OCI-LY3 (cell line): Measurements from ENCODE around the gene NKTR.

Experiments used
- H2AFZ ChIP-seq: fragments of 200-600, 300-600 bp; shearing (Covaris generic); 2 replicates; pipeline ENCODE4 v1.6.0; 2014; ENCODE audit warnings: antibody characterized with exemption, low read depth, low read length
- H3K27ac ChIP-seq: fragments of 200-600, 300-600 bp; sonication (generic); 2 replicates; pipeline ENCODE4 v1.5.1; 2014; ENCODE audit warnings: mild to moderate bottlenecking, low read length, moderate library complexity, mixed read lengths
- H3K27me3 ChIP-seq: fragments of 200-600, 300-600 bp; sonication (generic); 2 replicates; pipeline ENCODE4 v1.6.1; 2014; ENCODE audit warnings: low read depth, low read length, mixed read lengths
- H3K36me3 ChIP-seq: fragments of 200-600, 300-600 bp; sonication (generic); replicated peaks from 2 replicates; pipeline ENCODE3; 2014; ENCODE audit warnings: low read depth, low read length, mixed read lengths
- H3K4me1 ChIP-seq: fragments of 300-600, 200-600 bp; sonication (generic); 2 replicates; pipeline ENCODE4 v1.6.1; 2014; ENCODE audit warnings: low read length, mixed read lengths
- H3K4me2 ChIP-seq: fragments of 200-600, 300-600 bp; sonication (generic); 2 replicates; pipeline ENCODE4 v1.6.1; 2014; ENCODE audit warnings: low read length, mixed read lengths
- H3K4me3 ChIP-seq: fragments of 300-600, 200-600 bp; sonication (generic); 2 replicates; pipeline ENCODE4 v1.5.1; 2014; ENCODE audit warnings: antibody characterized with exemption, mild to moderate bottlenecking, low read length, moderate library complexity
- H3K79me2 ChIP-seq: fragments of 300-600, 200-600 bp; shearing (Covaris generic); 2 replicates; pipeline ENCODE4 v1.6.1; 2014; ENCODE audit warnings: mild to moderate bottlenecking, low read length, mixed read lengths
- H3K9ac ChIP-seq: fragments of 300-600, 200-600 bp; shearing (Covaris generic); 2 replicates; pipeline ENCODE4 v1.6.0; 2014; ENCODE audit warnings: mild to moderate bottlenecking, low read length, moderate library complexity
- H3K9me3 ChIP-seq: fragments of 200-600, 300-600 bp; shearing (Covaris generic); 2 replicates; pipeline ENCODE4 v1.6.1; 2014; ENCODE audit warnings: low read length, mixed read lengths; ENCODE audit not compliant: insufficient read depth
- H4K20me1 ChIP-seq: fragments of 200-600, 300-600 bp; sonication (generic); 2 replicates; pipeline ENCODE4 v1.6.1; 2016; ENCODE audit warnings: low read length, mixed read lengths; ENCODE audit not compliant: insufficient read depth
- EZH2phosphoT487 ChIP-seq: fragments of 200-600 bp; shearing (Covaris generic); IDR thresholded peaks from 2 replicates; pipeline ENCODE4 v1.6.1; 2018; ENCODE audit warnings: antibody characterized with exemption, mixed run types, low read depth
- TF ChIP-seq, protein P1 (sequence below): fragments of 200-600, 300-600 bp; sonication (generic); IDR thresholded peaks from 2 replicates; pipeline ENCODE4 v1.5.1; 2014; ENCODE audit warnings: antibody characterized with exemption, low read length, low read depth

Gene NKTR

DNA sequence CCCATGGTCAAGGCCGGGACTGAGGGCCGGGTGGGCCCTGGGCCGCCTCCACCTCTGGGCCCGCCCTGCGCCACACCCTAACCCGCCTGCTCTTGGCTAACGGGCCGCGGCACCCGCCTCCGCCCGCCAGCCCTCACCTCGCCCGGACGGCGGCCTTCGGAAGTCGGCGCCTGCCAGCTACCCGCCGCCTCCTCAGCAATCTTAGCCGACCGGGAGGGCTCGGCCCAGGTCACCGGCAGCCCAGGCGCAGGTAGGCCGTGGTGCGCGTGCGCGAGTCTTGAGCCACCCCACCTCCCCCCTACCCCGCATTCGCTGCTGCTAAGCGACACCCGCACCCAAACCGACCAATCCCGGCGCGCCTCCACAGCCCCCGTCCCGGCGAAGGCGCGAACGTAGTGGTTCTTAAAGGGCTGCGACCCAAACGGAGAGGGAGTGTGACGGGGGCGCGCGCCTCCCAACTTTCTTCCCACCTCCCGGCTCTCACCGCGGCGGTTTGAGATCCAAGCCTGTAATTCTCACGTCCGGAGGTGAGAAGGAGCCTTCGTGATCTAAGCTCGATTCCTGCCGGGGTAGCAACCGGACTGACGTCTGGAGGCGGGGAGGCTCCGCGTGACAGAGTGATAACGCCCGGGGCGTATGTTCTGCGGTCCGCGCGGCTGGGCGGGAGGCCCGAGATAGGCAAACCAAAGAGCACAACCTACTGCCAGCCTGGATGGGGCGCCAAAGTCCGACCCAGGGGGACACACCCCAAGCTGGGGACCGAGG, 18.6 kb upstream of the NKTR start, which contains the start of gene SEC22C:
Gene SEC22C (minus strand): TSS at position 259 of the 765 bp plus-strand sequence. CDS start 12,921 bp downstream, outside the sequence.
- Histone ChIP-seq H3K27ac (peak within 1 kb of the TSS; percentile 66), H3K79me2 (peaks cover 38% of the 10 kb centered on the region), H3K4me3 (peak within 1 kb of the TSS; percentile 79), H3K9ac (peak within 1 kb of the TSS; percentile 82), H3K4me1 (peaks cover 20% of the 10 kb centered on the region), H4K20me1 (no peaks in the 10 kb centered on the region), H2AFZ (peak within 1 kb of the TSS; percentile 90), H3K4me2 (peak within 1 kb of the TSS; percentile 86), H3K9me3 (no peaks in the 10 kb centered on the region), H3K27me3 (no peaks in the 10 kb centered on the region), H3K36me3 (peaks cover 11% of the 10 kb centered on the region)
- TF ChIP-seq EZH2phosphoT487, result no peak
- TF ChIP-seq, protein P1, sequence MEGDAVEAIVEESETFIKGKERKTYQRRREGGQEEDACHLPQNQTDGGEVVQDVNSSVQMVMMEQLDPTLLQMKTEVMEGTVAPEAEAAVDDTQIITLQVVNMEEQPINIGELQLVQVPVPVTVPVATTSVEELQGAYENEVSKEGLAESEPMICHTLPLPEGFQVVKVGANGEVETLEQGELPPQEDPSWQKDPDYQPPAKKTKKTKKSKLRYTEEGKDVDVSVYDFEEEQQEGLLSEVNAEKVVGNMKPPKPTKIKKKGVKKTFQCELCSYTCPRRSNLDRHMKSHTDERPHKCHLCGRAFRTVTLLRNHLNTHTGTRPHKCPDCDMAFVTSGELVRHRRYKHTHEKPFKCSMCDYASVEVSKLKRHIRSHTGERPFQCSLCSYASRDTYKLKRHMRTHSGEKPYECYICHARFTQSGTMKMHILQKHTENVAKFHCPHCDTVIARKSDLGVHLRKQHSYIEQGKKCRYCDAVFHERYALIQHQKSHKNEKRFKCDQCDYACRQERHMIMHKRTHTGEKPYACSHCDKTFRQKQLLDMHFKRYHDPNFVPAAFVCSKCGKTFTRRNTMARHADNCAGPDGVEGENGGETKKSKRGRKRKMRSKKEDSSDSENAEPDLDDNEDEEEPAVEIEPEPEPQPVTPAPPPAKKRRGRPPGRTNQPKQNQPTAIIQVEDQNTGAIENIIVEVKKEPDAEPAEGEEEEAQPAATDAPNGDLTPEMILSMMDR, result peak; percentile 68

DNA sequence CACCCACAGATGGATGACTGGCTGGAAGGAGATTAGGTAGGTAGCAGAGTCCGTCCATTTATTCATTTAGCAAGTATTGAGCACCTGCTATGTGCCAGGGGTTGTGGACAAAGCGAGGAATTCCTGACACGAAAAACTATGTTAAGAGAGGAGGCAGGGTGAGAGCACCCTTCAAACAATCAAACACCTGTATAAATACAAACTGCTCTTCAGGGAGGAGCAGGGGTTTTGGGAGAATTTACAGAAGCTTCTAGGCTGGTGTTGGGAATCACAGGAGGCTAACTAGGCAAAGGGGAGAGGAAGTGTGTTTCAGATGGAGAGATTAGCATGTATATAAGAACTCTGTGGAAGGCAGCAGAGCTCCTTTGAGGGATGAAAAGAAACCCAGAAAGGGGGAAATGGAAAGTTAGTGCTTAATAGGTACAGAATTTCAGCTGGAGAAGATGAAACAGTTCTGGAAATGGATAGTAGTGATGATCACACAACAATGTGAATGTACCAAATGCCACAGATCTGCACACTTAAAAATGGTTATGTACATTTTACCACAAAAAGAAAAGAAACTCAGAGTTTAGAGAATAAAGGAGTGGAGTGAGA, 17.9 kb upstream of the NKTR start:
- Histone ChIP-seq H3K4me3 (peak overlapping the region; percentile 79), H3K36me3 (peaks cover 7% of the 10 kb centered on the region), H3K4me1 (peaks cover 20% of the 10 kb centered on the region), H2AFZ (peak overlapping the region; percentile 90), H3K79me2 (peaks cover 33% of the 10 kb centered on the region), H3K9me3 (no peaks in the 10 kb centered on the region), H4K20me1 (no peaks in the 10 kb centered on the region), H3K27ac (peak overlapping the region; percentile 66), H3K4me2 (peak overlapping the region; percentile 86), H3K9ac (peak overlapping the region; percentile 82), H3K27me3 (no peaks in the 10 kb centered on the region)
- no peak for TF ChIP-seq EZH2phosphoT487
- TF ChIP-seq, protein P1, result no peak

DNA sequence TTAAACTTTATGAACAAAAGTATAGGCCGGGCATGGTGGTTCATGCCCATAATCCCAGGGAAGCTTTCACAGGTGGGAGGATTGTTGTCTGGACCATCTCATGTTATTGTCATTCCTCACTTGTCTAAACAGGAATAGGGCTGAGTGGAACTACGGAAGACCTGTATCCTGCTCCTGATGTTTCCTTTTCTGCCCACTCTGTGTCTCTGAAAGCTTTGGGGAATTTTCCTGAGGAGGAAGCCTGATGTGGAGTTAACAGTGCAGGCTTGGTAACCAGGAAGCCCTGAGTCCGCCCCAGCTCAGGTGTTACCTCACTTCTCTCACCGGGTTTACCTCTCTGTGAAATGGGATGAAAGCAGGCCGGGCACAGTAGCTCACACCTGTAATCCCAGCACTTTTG, 11.9 kb upstream of the NKTR start:
- no peak overlapping the region for H3K4me2 ChIP-seq
- no peak overlapping the region for H3K4me3 ChIP-seq

More for the DNA sequence above, 11.9 kb upstream of the NKTR start:
- TF ChIP-seq, protein P1, result no peak
- no peak for TF ChIP-seq EZH2phosphoT487
- Histone ChIP-seq H4K20me1 (peaks cover 3% of the 10 kb centered on the region; the same call in 1 of the 2 replicates), H3K9me3 (no peaks in the 10 kb centered on the region), H3K4me1 (peaks cover 14% of the 10 kb centered on the region), H2AFZ (no peak overlapping the region), H3K27ac (no peak overlapping the region), H3K27me3 (no peaks in the 10 kb centered on the region), H3K36me3 (peaks cover 13% of the 10 kb centered on the region), H3K9ac (no peak overlapping the region), H3K79me2 (peaks cover 24% of the 10 kb centered on the region)
